SK-N-SH (cell line): Measurements from ENCODE around the gene DNPH1. TPM values are rescaled to one million over a fixed set of nuclear protein-coding genes. Genes with fewer than 3 reads are reported as not detected.

Source experiments
- CTCF ChIA-PET: fragments of 300-600, 350-600 bp; formaldehyde crosslinking; extraction: SDS; loops from one replicate; lab custom pipeline; 2021; lab: Yijun Ruan, JAX
- POLR2A ChIA-PET: fragments of 350-600 bp; sonication (Branson Sonifier 250); formaldehyde crosslinking; extraction: SDS; loops from one replicate; lab custom pipeline; 2020; ENCODE audit warnings: antibody characterized with exemption, inconsistent platforms; lab: Yijun Ruan, JAX
- DNase-seq: peaks from one replicate; pipeline ENCODE4 v3.0.0; 2012
- H2AFZ ChIP-seq: fragments of 200-600 bp; sonication (generic); 2 replicates; pipeline ENCODE4 v1.8.1; 2016; ENCODE audit warnings: antibody characterized with exemption, mild to moderate bottlenecking, low read depth
- H3F3A ChIP-seq: fragments of 200-600 bp; sonication (generic); replicated peaks from 2 replicates; pipeline ENCODE3; 2016; ENCODE audit warnings: antibody characterized with exemption, mild to moderate bottlenecking; ENCODE audit not compliant: insufficient read depth
- H3K27ac ChIP-seq, 2 experiments: fragments of 200-500 bp in 1 of 2; fragments of 200-600 bp in 1 of 2; sonication (Bioruptor generic) in 1 of 2; sonication (generic), shearing (Covaris generic) in 1 of 2; 2 replicates each; pipeline versions ENCODE4 v1.5.1 to v1.6.1; 2014 to 2016; ENCODE audit warnings: low read depth in 2 of 2, inconsistent platforms in 1 of 2, low read length in 1 of 2, mild to moderate bottlenecking in 1 of 2, mixed read lengths in 1 of 2
- H3K27me3 ChIP-seq: fragments of 200-600 bp; sonication (generic), shearing (Covaris generic); 2 replicates; pipeline ENCODE4 v1.6.1; 2016; ENCODE audit warnings: mixed run types; ENCODE audit not compliant: insufficient read depth
- H3K36me3 ChIP-seq, 2 experiments: fragments of 200-500 bp in 1 of 2; fragments of 200-600 bp in 1 of 2; sonication (Bioruptor generic) in 1 of 2; sonication (generic) in 1 of 2; replicated peaks in 1 of 2; 2 replicates each; pipeline versions ENCODE3 to v1.5.1; 2014 to 2016; ENCODE audit warnings: low read length in 1 of 2, mild to moderate bottlenecking in 1 of 2; ENCODE audit not compliant: insufficient read depth in 2 of 2, control insufficient read depth in 1 of 2
- H3K4me1 ChIP-seq, 2 experiments: fragments of 200-500 bp in 1 of 2; fragments of 200-600 bp in 1 of 2; sonication (Bioruptor generic) in 1 of 2; sonication (generic), shearing (Covaris generic) in 1 of 2; 2 replicates each; pipeline versions ENCODE4 v1.5.1 to v1.6.1; 2014 to 2016; ENCODE audit warnings: low read depth in 1 of 2, low read length in 1 of 2, mixed run types in 1 of 2; ENCODE audit not compliant: insufficient read depth in 2 of 2, control insufficient read depth in 1 of 2
- H3K4me2 ChIP-seq: fragments of 200-600 bp; sonication (generic), shearing (Covaris generic); 2 replicates; pipeline ENCODE4 v1.6.1; 2017; ENCODE audit warnings: mixed run types
- H3K4me3 ChIP-seq, 2 experiments: fragments of 200-500 bp in 1 of 2; fragments of 200-600 bp in 1 of 2; sonication (Bioruptor generic) in 1 of 2; sonication (generic), shearing (Covaris generic) in 1 of 2; 2 replicates each; pipeline versions ENCODE4 v1.5.1 to v1.8.1; 2014 to 2016; ENCODE audit warnings: low read depth in 2 of 2, inconsistent platforms in 1 of 2, low read length in 1 of 2, mild to moderate bottlenecking in 1 of 2, mixed read lengths in 1 of 2, moderate library complexity in 1 of 2
- H3K79me2 ChIP-seq: fragments of 200-600 bp; sonication (generic); 2 replicates; pipeline ENCODE4 v1.8.1; 2017; ENCODE audit warnings: mild to moderate bottlenecking; ENCODE audit not compliant: insufficient read depth
- H3K9ac ChIP-seq: fragments of 200-600 bp; sonication (generic); 2 replicates; pipeline ENCODE4 v1.6.1; 2017; ENCODE audit warnings: mixed run types
- H3K9me2 ChIP-seq: fragments of 200-600 bp; sonication (generic); 2 replicates; pipeline ENCODE4 v1.6.1; 2017; ENCODE audit warnings: mixed run types
- H3K9me3 ChIP-seq: fragments of 200-600 bp; sonication (generic); 2 replicates; pipeline ENCODE4 v1.6.1; 2017; ENCODE audit warnings: mixed run types, mild to moderate bottlenecking, moderate library complexity
- H4K20me1 ChIP-seq: fragments of 200-600 bp; sonication (generic); 2 replicates; pipeline ENCODE4 v1.6.1; 2017; ENCODE audit warnings: mild to moderate bottlenecking, mixed run types; ENCODE audit not compliant: insufficient read depth
- ELF1 ChIP-seq: IDR thresholded peaks from 2 replicates; pipeline ENCODE4 v1.4.0; 2012
- EP300 ChIP-seq, 2 experiments: IDR thresholded peaks; 2 replicates each; pipeline versions ENCODE4 v1.4.0 to v1.6.1; 2012; ENCODE audit warnings: borderline replicate concordance in 1 of 2, low read depth in 1 of 2, low read length in 1 of 2
- FOXJ3 ChIP-seq: sonication (generic); formaldehyde crosslinking; IDR thresholded peaks from 2 replicates; pipeline ENCODE4 v1.5.1; 2020; ENCODE audit warnings: mild to moderate bottlenecking, missing genetic modification reagents
- GATA2 ChIP-seq: sonication (generic); formaldehyde crosslinking; IDR thresholded peaks from 2 replicates; pipeline ENCODE4 v1.5.0; 2020; ENCODE audit warnings: mild to moderate bottlenecking, missing genetic modification reagents
- MEF2A ChIP-seq: IDR thresholded peaks from 2 replicates; pipeline ENCODE4 v1.4.0; 2012; ENCODE audit warnings: low read depth, borderline replicate concordance
- RAD21 ChIP-seq: IDR thresholded peaks from 2 replicates; pipeline ENCODE4 v1.6.1; 2012; ENCODE audit warnings: mild to moderate bottlenecking, low read length
- RFX5 ChIP-seq: IDR thresholded peaks from 2 replicates; pipeline ENCODE4 v1.6.1; 2012; ENCODE audit warnings: mild to moderate bottlenecking, improper control_type of control experiment, low read length
- SMC3 ChIP-seq: IDR thresholded peaks from 2 replicates; pipeline ENCODE4 v1.6.1; 2012; ENCODE audit warnings: low read depth, low read length, improper control_type of control experiment
- TAF1 ChIP-seq: IDR thresholded peaks from 2 replicates; pipeline ENCODE4 v1.6.1; 2012; ENCODE audit warnings: low read depth, mild to moderate bottlenecking, low read length, moderate library complexity, borderline replicate concordance
- TEAD4 ChIP-seq: IDR thresholded peaks from 2 replicates; pipeline ENCODE4 v1.4.0; 2012; ENCODE audit warnings: mild to moderate bottlenecking, borderline replicate concordance; ENCODE audit not compliant: insufficient read depth
- WGBS: methylation state at CpG from one replicate; pipeline ENCODE4 v1.1.6; 2017; ENCODE audit warnings: low lambda C conversion rate; 5-methylcytosine and 5-hydroxymethylcytosine counted together
- polyA plus RNA-seq, 3 experiments: library from polyadenylated mRNA; depleted of rRNA; stranded (reverse); fragments of >200 nt; gene quantifications; 2 replicates each; pipeline ENCODE4 v1.2.3, GENCODE V29; 2012
- TF ChIP-seq, protein P1 (sequence below): IDR thresholded peaks from 2 replicates; pipeline ENCODE4 v1.6.1; 2012; ENCODE audit warnings: mild to moderate bottlenecking, low read depth, low read length, moderate library complexity
- TF ChIP-seq, protein P2 (sequence below): fragments of 150-350 bp; IDR thresholded peaks from 2 replicates; pipeline ENCODE4 v1.6.1; 2017; ENCODE audit warnings: antibody characterized with exemption, low read length, low read depth, borderline replicate concordance

DNPH1 gene
- polyA plus RNA-seq, 1 of the 3 experiments (the other 2 are of a cell fraction): 287 TPM

DNA sequence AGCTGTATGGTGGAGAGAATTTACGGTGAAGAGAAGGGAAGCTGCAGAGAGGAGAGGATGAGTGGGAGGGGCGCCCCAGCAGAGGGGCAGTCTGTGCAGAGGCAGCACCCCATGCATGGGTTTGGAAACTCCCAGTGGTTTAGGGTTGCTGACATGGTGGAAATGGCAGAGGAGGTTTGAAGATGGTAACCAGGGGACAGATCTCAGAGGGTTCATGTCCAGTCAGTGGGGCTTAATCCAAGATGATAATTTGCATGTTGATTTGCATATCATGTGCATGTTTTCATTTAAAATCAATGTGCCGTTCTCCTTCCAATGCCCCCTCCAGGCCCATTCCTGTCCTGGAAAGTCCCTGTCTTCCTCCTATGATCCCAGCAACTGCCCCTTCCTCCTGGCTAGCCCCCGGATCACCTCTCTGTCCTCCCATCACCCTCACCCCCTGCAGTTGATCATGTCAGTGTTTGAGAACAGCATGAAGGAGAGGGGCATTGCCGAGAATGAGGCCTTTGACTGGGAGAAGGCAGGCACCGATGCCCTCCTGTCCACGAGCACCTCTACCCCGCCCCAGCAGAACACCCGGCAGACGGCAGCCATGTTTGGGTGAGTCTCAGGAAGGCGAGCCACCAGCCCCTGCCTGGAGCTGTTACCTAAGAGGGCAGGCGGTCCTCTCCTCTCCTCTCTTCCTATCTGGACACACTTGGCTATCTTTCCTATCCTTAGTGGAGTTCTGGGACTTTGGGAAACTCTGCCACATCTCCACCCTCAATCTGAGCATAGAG, 28.3 kb upstream of the DNPH1 start:
- ChIA-PET POLR2A (no interaction called here), CTCF (interaction anchor here (1.5 kb wide), 1 partner anchor 29 kb away, joined by 5 read pairs; the partner anchor contains the start of gene DNPH1)
- Histone ChIP-seq H3K9ac (no peak overlapping the region), H4K20me1 (no peaks in the 10 kb centered on the region), H3K4me2 (no peak overlapping the region), H3K9me3 (no peaks in the 10 kb centered on the region), H3K4me3 (no peak overlapping the region), H3K4me1 (no peaks in the 10 kb centered on the region), H3K27me3 (no peaks in the 10 kb centered on the region), H3F3A (no peaks in the 10 kb centered on the region), H3K79me2 (no peaks in the 10 kb centered on the region), H3K27ac (no peak overlapping the region), H2AFZ (no peak overlapping the region), H3K36me3 (no peaks in the 10 kb centered on the region), H3K9me2 (no peaks in the 10 kb centered on the region)
- TF ChIP-seq TEAD4 (no peak), RFX5 (no peak), EP300 (IDR thresholded peaks at IDR 0.05; ENCODE audit: borderline replicate concordance in 1 of 2, low read depth in 1 of 2, low read length in 1 of 2) (no peak), FOXJ3 (CRISPR knock-in tag) (no peak)
- TF ChIP-seq, protein P1, sequence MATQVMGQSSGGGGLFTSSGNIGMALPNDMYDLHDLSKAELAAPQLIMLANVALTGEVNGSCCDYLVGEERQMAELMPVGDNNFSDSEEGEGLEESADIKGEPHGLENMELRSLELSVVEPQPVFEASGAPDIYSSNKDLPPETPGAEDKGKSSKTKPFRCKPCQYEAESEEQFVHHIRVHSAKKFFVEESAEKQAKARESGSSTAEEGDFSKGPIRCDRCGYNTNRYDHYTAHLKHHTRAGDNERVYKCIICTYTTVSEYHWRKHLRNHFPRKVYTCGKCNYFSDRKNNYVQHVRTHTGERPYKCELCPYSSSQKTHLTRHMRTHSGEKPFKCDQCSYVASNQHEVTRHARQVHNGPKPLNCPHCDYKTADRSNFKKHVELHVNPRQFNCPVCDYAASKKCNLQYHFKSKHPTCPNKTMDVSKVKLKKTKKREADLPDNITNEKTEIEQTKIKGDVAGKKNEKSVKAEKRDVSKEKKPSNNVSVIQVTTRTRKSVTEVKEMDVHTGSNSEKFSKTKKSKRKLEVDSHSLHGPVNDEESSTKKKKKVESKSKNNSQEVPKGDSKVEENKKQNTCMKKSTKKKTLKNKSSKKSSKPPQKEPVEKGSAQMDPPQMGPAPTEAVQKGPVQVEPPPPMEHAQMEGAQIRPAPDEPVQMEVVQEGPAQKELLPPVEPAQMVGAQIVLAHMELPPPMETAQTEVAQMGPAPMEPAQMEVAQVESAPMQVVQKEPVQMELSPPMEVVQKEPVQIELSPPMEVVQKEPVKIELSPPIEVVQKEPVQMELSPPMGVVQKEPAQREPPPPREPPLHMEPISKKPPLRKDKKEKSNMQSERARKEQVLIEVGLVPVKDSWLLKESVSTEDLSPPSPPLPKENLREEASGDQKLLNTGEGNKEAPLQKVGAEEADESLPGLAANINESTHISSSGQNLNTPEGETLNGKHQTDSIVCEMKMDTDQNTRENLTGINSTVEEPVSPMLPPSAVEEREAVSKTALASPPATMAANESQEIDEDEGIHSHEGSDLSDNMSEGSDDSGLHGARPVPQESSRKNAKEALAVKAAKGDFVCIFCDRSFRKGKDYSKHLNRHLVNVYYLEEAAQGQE: no peak
- no peak for DNase-seq
- 96% methylated on average over 8 of the region's 12 CpGs for WGBS

DNA sequence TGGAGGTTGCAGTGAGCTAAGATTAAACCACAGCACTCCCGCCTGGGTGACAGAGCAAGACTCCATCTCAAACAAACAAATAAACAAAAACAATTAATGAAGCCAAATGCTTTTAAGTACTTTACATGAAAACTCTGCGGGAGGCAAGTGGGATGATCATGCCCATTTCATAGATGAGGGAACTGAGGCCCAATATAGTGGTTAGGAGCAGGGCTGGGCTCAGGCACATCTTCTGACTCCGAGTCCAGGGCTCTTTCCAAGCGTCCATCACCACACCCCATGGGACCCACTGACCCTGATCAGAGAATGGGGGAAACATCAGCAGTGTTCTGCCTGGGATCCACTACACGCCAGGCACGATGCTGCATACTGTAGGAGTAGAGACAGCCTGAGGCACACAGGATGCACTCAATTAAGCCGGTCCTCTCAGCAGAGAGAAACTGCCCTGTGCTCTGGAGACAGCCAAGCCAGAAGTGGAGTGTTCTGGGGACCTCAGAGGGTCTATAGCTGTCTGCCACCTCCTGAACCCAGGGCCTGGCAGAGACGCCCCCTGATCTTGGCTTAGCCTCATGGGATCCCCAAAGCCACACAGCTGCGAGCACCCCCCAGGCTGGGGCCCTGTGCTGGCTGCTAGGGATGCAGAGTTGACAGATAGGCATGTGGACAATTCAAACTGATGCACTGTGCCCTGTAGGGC, 27.5 kb upstream of the DNPH1 start:
- no peaks in the 10 kb centered on the region for H3K79me2 ChIP-seq
- H3K4me3 ChIP-seq: no peak overlapping the region
- TF ChIP-seq RAD21 (no peak), ELF1 (no peak), SMC3 (no peak), MEF2A (no peak), TAF1 (no peak), GATA2 (CRISPR knock-in tag) (no peak)
- TF ChIP-seq, protein P2, sequence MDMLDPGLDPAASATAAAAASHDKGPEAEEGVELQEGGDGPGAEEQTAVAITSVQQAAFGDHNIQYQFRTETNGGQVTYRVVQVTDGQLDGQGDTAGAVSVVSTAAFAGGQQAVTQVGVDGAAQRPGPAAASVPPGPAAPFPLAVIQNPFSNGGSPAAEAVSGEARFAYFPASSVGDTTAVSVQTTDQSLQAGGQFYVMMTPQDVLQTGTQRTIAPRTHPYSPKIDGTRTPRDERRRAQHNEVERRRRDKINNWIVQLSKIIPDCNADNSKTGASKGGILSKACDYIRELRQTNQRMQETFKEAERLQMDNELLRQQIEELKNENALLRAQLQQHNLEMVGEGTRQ: no peak
- no peak overlapping the region for H3K27ac ChIP-seq
- no peak overlapping the region for H3K4me2 ChIP-seq
- WGBS: 82% methylated on average over 4 of the region's 9 CpGs
- POLR2A ChIA-PET: no interaction called here
- no peaks in the 10 kb centered on the region for H3F3A ChIP-seq
- no peaks in the 10 kb centered on the region for H3K27me3 ChIP-seq
- no peak overlapping the region for H3K9ac ChIP-seq
- DNase-seq: no peak
- no peaks in the 10 kb centered on the region for H3K9me3 ChIP-seq
- H3K9me2 ChIP-seq: no peaks in the 10 kb centered on the region
- H3K4me1 ChIP-seq: no peaks in the 10 kb centered on the region
- H3K36me3 ChIP-seq: no peaks in the 10 kb centered on the region
- H4K20me1 ChIP-seq: no peaks in the 10 kb centered on the region
- H2AFZ ChIP-seq: no peak overlapping the region
- CTCF ChIA-PET: no interaction called here
